LNCAP (cell line): Measurements from ENCODE around the gene TMC5.

Experiments used
- TF ChIP-seq, protein P1 (sequence below): fragments of 450-650 bp; IDR thresholded peaks from 2 replicates; pipeline ENCODE4 v1.5.1; 2017; ENCODE audit warnings: mild to moderate bottlenecking

The TMC5 gene

GRCh38 chr16:19458722-19459379 is 41.2 kb downstream of the TMC5 start:
- TF ChIP-seq, protein P1, sequence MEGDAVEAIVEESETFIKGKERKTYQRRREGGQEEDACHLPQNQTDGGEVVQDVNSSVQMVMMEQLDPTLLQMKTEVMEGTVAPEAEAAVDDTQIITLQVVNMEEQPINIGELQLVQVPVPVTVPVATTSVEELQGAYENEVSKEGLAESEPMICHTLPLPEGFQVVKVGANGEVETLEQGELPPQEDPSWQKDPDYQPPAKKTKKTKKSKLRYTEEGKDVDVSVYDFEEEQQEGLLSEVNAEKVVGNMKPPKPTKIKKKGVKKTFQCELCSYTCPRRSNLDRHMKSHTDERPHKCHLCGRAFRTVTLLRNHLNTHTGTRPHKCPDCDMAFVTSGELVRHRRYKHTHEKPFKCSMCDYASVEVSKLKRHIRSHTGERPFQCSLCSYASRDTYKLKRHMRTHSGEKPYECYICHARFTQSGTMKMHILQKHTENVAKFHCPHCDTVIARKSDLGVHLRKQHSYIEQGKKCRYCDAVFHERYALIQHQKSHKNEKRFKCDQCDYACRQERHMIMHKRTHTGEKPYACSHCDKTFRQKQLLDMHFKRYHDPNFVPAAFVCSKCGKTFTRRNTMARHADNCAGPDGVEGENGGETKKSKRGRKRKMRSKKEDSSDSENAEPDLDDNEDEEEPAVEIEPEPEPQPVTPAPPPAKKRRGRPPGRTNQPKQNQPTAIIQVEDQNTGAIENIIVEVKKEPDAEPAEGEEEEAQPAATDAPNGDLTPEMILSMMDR = no peak

DNA sequence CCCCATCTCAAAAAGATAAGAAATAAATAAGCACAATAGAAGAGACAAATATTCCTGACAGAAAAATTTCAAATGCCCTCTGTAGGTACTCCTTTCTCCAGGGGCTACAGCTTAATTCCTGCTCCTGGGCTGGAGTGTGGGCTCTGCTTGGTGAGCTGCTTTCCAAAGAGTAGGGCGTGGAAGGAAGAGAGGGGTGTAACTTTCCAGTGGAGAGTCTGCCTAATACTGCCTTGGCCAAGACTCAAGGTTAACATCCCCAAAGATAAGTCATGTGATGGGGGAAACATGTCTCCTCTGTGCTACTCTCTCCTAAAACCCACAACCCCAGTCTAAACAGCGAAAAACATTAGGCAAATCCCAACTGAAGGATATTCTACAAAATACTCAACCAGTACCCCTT is 42.7 kb downstream of the TMC5 start:
- TF ChIP-seq, protein P1 = no peak

DNA sequence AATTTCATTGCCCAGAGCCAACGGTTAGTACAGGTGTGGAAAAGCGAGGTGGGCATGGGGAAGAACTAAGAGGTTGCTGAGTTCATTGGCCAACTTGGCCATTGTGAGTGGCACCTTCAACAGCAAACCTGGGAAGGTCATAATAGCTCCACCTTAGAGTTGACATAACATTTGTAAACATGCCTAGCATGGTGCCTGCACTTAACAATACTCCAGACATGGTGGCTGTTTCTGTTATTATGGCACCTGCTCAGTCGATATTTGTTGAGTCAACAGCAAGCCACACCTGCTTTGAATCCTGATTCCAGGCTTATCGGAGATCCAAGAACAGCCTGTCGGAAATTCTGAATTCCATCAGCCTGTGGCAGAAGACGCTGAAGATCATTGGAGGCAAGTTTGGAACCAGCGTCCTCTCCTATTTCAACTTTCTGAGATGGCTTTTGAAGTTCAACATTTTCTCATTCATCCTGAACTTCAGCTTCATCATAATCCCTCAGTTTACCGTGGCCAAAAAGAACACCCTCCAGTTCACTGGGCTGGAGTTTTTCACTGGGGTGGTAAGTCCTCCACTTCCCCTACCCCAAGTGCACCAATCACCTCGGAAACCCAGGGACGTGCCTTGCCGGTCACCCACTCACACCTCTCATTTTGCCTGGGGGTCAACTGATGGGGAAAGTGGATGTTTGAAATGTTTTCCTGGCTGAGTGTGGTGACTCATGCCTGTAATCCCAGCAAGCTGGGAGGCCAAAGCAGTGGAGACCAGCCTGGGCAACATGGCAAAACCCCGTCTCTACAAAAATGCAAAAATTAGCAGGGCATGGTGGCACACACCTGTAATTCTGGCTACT is 46.0 kb downstream of the TMC5 start:
- TF ChIP-seq, protein P1 = no peak

DNA sequence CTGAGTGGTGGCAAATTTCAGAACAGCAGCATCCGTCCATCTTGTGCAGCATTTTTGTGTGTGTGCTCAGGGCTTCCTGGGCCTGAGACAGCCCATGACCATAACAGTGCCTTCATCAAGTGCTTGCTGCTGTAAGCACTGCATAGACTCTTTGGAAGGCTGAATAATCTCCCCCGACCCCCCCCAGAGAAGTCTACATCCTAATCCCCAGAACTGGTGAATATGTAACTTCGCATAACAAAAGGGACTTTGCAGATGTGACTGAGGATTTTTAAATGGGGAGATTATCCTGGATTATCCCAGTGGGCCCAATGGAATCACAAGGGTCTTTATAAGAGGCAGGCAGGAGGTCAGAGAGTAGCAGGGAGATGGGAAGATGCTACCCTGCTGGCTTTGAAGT is 50.6 kb downstream of the TMC5 start:
- TF ChIP-seq, protein P1 = no peak

- TF ChIP-seq, protein P1 = no peak
Observed at GRCh38 chr16:19472482-19472881, 54.8 kb downstream of the TMC5 start.

GRCh38 chr16:19474617-19475016 is 56.9 kb downstream of the TMC5 start:
- TF ChIP-seq, protein P1 = no peak

DNA sequence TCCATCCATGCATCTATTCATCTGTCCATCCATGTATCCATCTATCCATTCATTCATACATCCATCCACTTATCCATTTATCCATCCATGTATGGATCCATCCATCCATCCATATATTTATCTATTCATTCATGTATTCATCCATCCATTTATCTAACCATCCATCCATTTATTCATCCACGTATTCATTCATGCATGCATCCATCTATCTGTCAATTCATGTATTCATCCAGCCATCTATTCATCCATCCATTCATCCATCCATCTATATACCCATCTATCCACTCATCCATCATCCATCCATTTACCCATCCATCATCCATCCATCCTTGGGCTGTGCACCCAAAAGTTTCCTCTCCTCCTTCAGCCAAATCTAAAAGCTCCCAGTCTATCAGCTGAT is 60.8 kb downstream of the TMC5 start:
- TF ChIP-seq, protein P1 = no peak
